ENCODE data around the gene UNC13B.

UNC13B gene

GRCh38 chr9:35348109-35348508, 186.3 kb downstream of the UNC13B start:
- TF ChIP-seq SUZ12 (IDR thresholded peaks at IDR 0.05; ENCODE audit: extremely low read depth, insufficient read depth, insufficient read length) (no peak), ZNF274 (IDR thresholded peaks at IDR 0.05; ENCODE audit: low read depth, low read length) (no peak), YY1 (IDR thresholded peaks at IDR 0.05; ENCODE audit: insufficient read depth, insufficient read length) (no peak)
- Histone ChIP-seq H3K9me3 (ENCODE audit: insufficient read depth, low read length) (no peaks in the 10 kb centered on the region), H3K9ac (ENCODE audit: insufficient read length, low read depth) (no peak overlapping the region), H3K27me3 (ENCODE audit: insufficient read depth, insufficient read length) (no peaks in the 10 kb centered on the region), H3K36me3 (ENCODE audit: insufficient read depth, insufficient read length, low read length) (no peaks in the 10 kb centered on the region), H3K4me1 (ENCODE audit: insufficient read depth, insufficient read length) (no peaks in the 10 kb centered on the region), H3K4me3 (ENCODE audit: insufficient read length, low read depth) (no peak overlapping the region)
- no peak for DNase-seq (ENCODE audit: low read depth, low spot score)

GRCh38 chr9:35349287-35349990, 187.6 kb downstream of the UNC13B start:
- Histone ChIP-seq H3K27me3 (ENCODE audit: insufficient read depth, insufficient read length) (no peaks in the 10 kb centered on the region), H3K9ac (ENCODE audit: insufficient read length, low read depth) (no peak overlapping the region), H3K4me3 (ENCODE audit: insufficient read length, low read depth) (no peak overlapping the region), H3K4me1 (ENCODE audit: insufficient read depth, insufficient read length) (no peaks in the 10 kb centered on the region), H3K9me3 (ENCODE audit: insufficient read depth, low read length) (no peaks in the 10 kb centered on the region), H3K36me3 (ENCODE audit: insufficient read depth, insufficient read length, low read length) (no peaks in the 10 kb centered on the region)
- TF ChIP-seq SUZ12 (IDR thresholded peaks at IDR 0.05; ENCODE audit: extremely low read depth, insufficient read depth, insufficient read length) (no peak), YY1 (IDR thresholded peaks at IDR 0.05; ENCODE audit: insufficient read depth, insufficient read length) (no peak), ZNF274 (IDR thresholded peaks at IDR 0.05; ENCODE audit: low read depth, low read length) (no peak)
- no peak for DNase-seq (ENCODE audit: low read depth, low spot score)

- no peaks in the 10 kb centered on the region for H3K36me3 ChIP-seq (ENCODE audit: insufficient read depth, insufficient read length, low read length)
- no peak for DNase-seq (ENCODE audit: low read depth, low spot score)
- no peaks in the 10 kb centered on the region for H3K4me1 ChIP-seq (ENCODE audit: insufficient read depth, insufficient read length)
- H3K9me3 ChIP-seq (ENCODE audit: insufficient read depth, low read length), result no peaks in the 10 kb centered on the region
- TF ChIP-seq ZNF274 (IDR thresholded peaks at IDR 0.05; ENCODE audit: low read depth, low read length), result no peak
- no peak for TF ChIP-seq YY1 (IDR thresholded peaks at IDR 0.05; ENCODE audit: insufficient read depth, insufficient read length)
- TF ChIP-seq SUZ12 (IDR thresholded peaks at IDR 0.05; ENCODE audit: extremely low read depth, insufficient read depth, insufficient read length), result no peak
- no peak overlapping the region for H3K9ac ChIP-seq (ENCODE audit: insufficient read length, low read depth)
- H3K27me3 ChIP-seq (ENCODE audit: insufficient read depth, insufficient read length), result no peaks in the 10 kb centered on the region
- no peak overlapping the region for H3K4me3 ChIP-seq (ENCODE audit: insufficient read length, low read depth)
Measured at GRCh38 chr9:35350212-35350611, 188.4 kb downstream of the UNC13B start.

GRCh38 chr9:35350827-35351549, 189.2 kb downstream of the UNC13B start:
- Histone ChIP-seq H3K36me3 (ENCODE audit: insufficient read depth, insufficient read length, low read length) (no peaks in the 10 kb centered on the region), H3K27me3 (ENCODE audit: insufficient read depth, insufficient read length) (no peaks in the 10 kb centered on the region), H3K4me3 (ENCODE audit: insufficient read length, low read depth) (no peak overlapping the region), H3K4me1 (ENCODE audit: insufficient read depth, insufficient read length) (no peaks in the 10 kb centered on the region), H3K9ac (ENCODE audit: insufficient read length, low read depth) (no peak overlapping the region), H3K9me3 (ENCODE audit: insufficient read depth, low read length) (no peaks in the 10 kb centered on the region)
- no peak for DNase-seq (ENCODE audit: low read depth, low spot score)
- TF ChIP-seq YY1 (IDR thresholded peaks at IDR 0.05; ENCODE audit: insufficient read depth, insufficient read length), result no peak
- no peak for TF ChIP-seq SUZ12 (IDR thresholded peaks at IDR 0.05; ENCODE audit: extremely low read depth, insufficient read depth, insufficient read length)
- no peak for TF ChIP-seq ZNF274 (IDR thresholded peaks at IDR 0.05; ENCODE audit: low read depth, low read length)

DNA sequence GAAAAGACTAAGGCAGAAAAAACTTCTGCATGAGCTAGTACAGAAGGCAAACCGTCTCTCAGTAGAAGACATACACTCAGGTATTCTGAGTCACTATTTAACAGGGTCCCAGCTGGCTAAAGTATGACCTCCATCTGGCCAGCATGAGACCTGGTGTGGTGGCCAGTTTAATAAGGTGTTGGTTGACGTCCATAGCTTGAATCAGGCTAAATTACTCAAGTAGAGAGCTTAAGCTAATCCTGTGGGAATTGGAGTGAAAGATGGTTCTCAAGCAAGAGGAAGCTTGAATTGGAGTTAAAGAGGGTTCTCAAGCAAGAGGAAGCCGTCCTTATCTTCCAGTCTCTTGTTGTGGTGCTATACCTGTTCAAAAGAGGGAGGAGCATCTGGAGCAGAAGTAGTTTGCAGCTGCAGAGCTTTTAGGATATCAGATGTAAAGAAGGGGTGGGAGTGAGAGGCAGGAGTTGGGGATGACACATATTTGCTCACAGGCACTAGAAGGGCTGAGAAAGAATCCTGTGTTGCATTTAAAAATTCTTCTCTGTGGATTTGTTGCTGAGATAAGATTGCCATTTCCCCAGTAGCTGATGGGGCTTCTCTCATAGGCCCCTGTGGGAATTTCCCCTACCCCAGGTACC, 192.0 kb downstream of the UNC13B start:
- no peak for TF ChIP-seq SUZ12 (IDR thresholded peaks at IDR 0.05; ENCODE audit: extremely low read depth, insufficient read depth, insufficient read length)
- TF ChIP-seq YY1 (IDR thresholded peaks at IDR 0.05; ENCODE audit: insufficient read depth, insufficient read length), result no peak
- TF ChIP-seq ZNF274 (IDR thresholded peaks at IDR 0.05; ENCODE audit: low read depth, low read length), result no peak
- Histone ChIP-seq H3K36me3 (ENCODE audit: insufficient read depth, insufficient read length, low read length) (no peaks in the 10 kb centered on the region), H3K27me3 (ENCODE audit: insufficient read depth, insufficient read length) (no peaks in the 10 kb centered on the region), H3K9ac (ENCODE audit: insufficient read length, low read depth) (no peak overlapping the region), H3K9me3 (ENCODE audit: insufficient read depth, low read length) (no peaks in the 10 kb centered on the region), H3K4me3 (ENCODE audit: insufficient read length, low read depth) (no peak overlapping the region), H3K4me1 (ENCODE audit: insufficient read depth, insufficient read length) (no peaks in the 10 kb centered on the region)
- no peak for DNase-seq (ENCODE audit: low read depth, low spot score)

GRCh38 chr9:35355939-35356338, 194.1 kb downstream of the UNC13B start:
- Histone ChIP-seq H3K9me3 (ENCODE audit: insufficient read depth, low read length) (no peaks in the 10 kb centered on the region), H3K9ac (ENCODE audit: insufficient read length, low read depth) (no peak overlapping the region), H3K4me3 (ENCODE audit: insufficient read length, low read depth) (no peak overlapping the region), H3K4me1 (ENCODE audit: insufficient read depth, insufficient read length) (no peaks in the 10 kb centered on the region), H3K36me3 (ENCODE audit: insufficient read depth, insufficient read length, low read length) (no peaks in the 10 kb centered on the region), H3K27me3 (ENCODE audit: insufficient read depth, insufficient read length) (no peaks in the 10 kb centered on the region)
- DNase-seq (ENCODE audit: low read depth, low spot score), result no peak
- no peak for TF ChIP-seq YY1 (IDR thresholded peaks at IDR 0.05; ENCODE audit: insufficient read depth, insufficient read length)
- no peak for TF ChIP-seq SUZ12 (IDR thresholded peaks at IDR 0.05; ENCODE audit: extremely low read depth, insufficient read depth, insufficient read length)
- no peak for TF ChIP-seq ZNF274 (IDR thresholded peaks at IDR 0.05; ENCODE audit: low read depth, low read length)

GRCh38 chr9:35357116-35357515, 195.3 kb downstream of the UNC13B start:
- no peak for DNase-seq (ENCODE audit: low read depth, low spot score)
- Histone ChIP-seq H3K9me3 (ENCODE audit: insufficient read depth, low read length) (no peaks in the 10 kb centered on the region), H3K36me3 (ENCODE audit: insufficient read depth, insufficient read length, low read length) (no peaks in the 10 kb centered on the region), H3K9ac (ENCODE audit: insufficient read length, low read depth) (no peak overlapping the region), H3K4me3 (ENCODE audit: insufficient read length, low read depth) (no peak overlapping the region), H3K4me1 (ENCODE audit: insufficient read depth, insufficient read length) (no peaks in the 10 kb centered on the region), H3K27me3 (ENCODE audit: insufficient read depth, insufficient read length) (no peaks in the 10 kb centered on the region)
- TF ChIP-seq SUZ12 (IDR thresholded peaks at IDR 0.05; ENCODE audit: extremely low read depth, insufficient read depth, insufficient read length) (no peak), ZNF274 (IDR thresholded peaks at IDR 0.05; ENCODE audit: low read depth, low read length) (no peak), YY1 (IDR thresholded peaks at IDR 0.05; ENCODE audit: insufficient read depth, insufficient read length) (no peak)
